T-cell (primary cell): ENCODE results near the gene RYR1. TPM values are rescaled to one million over a fixed set of nuclear protein-coding genes. Genes with fewer than 3 reads are reported as not detected.

ENCODE experiments used
- ATAC-seq, 4 experiments: fragments of 200-7000 bp in 3 of 4; fragments of 150-1000 bp in 1 of 4; cut with Tn5 transposase; replicated peaks in 1 of 4; 1 replicate in 3 of 4; 2 replicates in 1 of 4; pipeline ENCODE4 v1.10.0; 2021; ENCODE audit warnings: moderate library complexity in 3 of 4, mild to moderate bottlenecking in 2 of 4, moderate number of reproducible peaks in 1 of 4
- CTCF ChIA-PET, 2 donors: fragments of 300-600 bp; sonication (Branson Sonifier 250); formaldehyde crosslinking; loops; one replicate each; lab custom pipeline; 2022; ENCODE audit warnings: antibody characterized with exemption in 2 of 2; lab: Charles Lee
- POLR2A ChIA-PET, 2 donors: fragments of 300-600 bp; sonication (Branson Sonifier 250); formaldehyde crosslinking; loops; one replicate each; lab custom pipeline; 2022; ENCODE audit warnings: antibody characterized with exemption in 2 of 2; lab: Charles Lee
- DNase-seq, 35 experiments: peaks; one replicate each; pipeline versions ENCODE4 v3.0.0 to v3.0.0-alpha.2; 2013 to 2023
- H3K27ac ChIP-seq: one replicate; pipeline ENCODE4 v1.5.1; 2013; ENCODE audit warnings: low read length
- H3K27me3 ChIP-seq, 2 experiments: replicated peaks in 1 of 2; 1 replicate in 1 of 2; 2 replicates in 1 of 2; pipeline versions ENCODE4 v1.6.1 to v1.7.0; 2013; ENCODE audit warnings: low read length in 1 of 2, mixed read lengths in 1 of 2; ENCODE audit not compliant: control insufficient read depth in 2 of 2, insufficient read depth in 2 of 2; ENCODE audit errors: extremely low read depth in 1 of 2
- H3K36me3 ChIP-seq, 2 donors: 1 replicate in 1 of 2; 2 replicates in 1 of 2; pipeline versions ENCODE4 v1.6.1 to v1.7.0; 2013; ENCODE audit warnings: low read length in 1 of 2; ENCODE audit not compliant: control insufficient read depth in 2 of 2, insufficient read depth in 1 of 2; ENCODE audit errors: extremely low read depth in 1 of 2
- H3K4me1 ChIP-seq, 2 experiments: 1 replicate in 1 of 2; 2 replicates in 1 of 2; pipeline versions ENCODE4 v1.6.1 to v1.7.0; 2013; ENCODE audit warnings: low read length in 2 of 2, mixed read lengths in 1 of 2; ENCODE audit not compliant: insufficient read depth in 2 of 2, control insufficient read depth in 1 of 2; ENCODE audit errors: extremely low read depth in 1 of 2
- H3K4me3 ChIP-seq, 2 donors: 1 replicate in 1 of 2; 2 replicates in 1 of 2; pipeline versions ENCODE4 v1.5.1 to v1.7.0; 2013; ENCODE audit warnings: mild to moderate bottlenecking in 2 of 2, low read length in 1 of 2, moderate library complexity in 1 of 2; ENCODE audit not compliant: control insufficient read depth in 1 of 2; ENCODE audit errors: extremely low read depth in 1 of 2
- H3K9me3 ChIP-seq: 2 replicates; pipeline ENCODE4 v1.7.0; 2013
- H3K27ac Mint-ChIP-seq, 2 donors: one replicate each; pipeline ENCODE4 v1.8.0; 2020 to 2021; ENCODE audit warnings: mild to moderate bottlenecking in 2 of 2, mixed read lengths in 2 of 2
- H3K27me3 Mint-ChIP-seq, 2 donors: one replicate each; pipeline ENCODE4 v1.8.0; 2021 to 2022; ENCODE audit warnings: mixed read lengths in 2 of 2
- H3K36me3 Mint-ChIP-seq: one replicate; pipeline ENCODE4 v1.8.0; 2021; ENCODE audit warnings: mixed read lengths
- H3K4me1 Mint-ChIP-seq, 3 donors: one replicate each; pipeline ENCODE4 v1.8.0; 2020 to 2022; ENCODE audit warnings: mixed read lengths in 3 of 3, mild to moderate bottlenecking in 1 of 3
- H3K4me3 Mint-ChIP-seq, 3 donors: one replicate each; pipeline ENCODE4 v1.8.0; 2020 to 2022; ENCODE audit warnings: mild to moderate bottlenecking in 3 of 3, mixed read lengths in 3 of 3, moderate library complexity in 3 of 3
- H3K9me3 Mint-ChIP-seq, 3 donors: one replicate each; pipeline ENCODE4 v1.8.0; 2020 to 2022; ENCODE audit warnings: mixed read lengths in 3 of 3
- WGBS: methylation state at CpG from one replicate; pipeline ENCODE4 v1.1.5; 2013; ENCODE audit warnings: missing lambda C conversion rate; ENCODE audit not compliant: insufficient coverage; 5-methylcytosine and 5-hydroxymethylcytosine counted together
- total RNA-seq, 35 experiments: library from RNA in 6 of 35; stranded (reverse) in 6 of 35; fragments of 120-200 nt in 1 of 35; gene quantifications; one replicate each; pipeline versions ENCODE4 v1.2.1 to v1.2.4 and lab custom pipeline; 2013 to 2026

The RYR1 gene
- total RNA-seq, 5 donors from 2014 or later (not counting 1 experiment from before 2014, with no cell fraction given) = 1.1 to 3.8 (median 2.9) TPM

DNA sequence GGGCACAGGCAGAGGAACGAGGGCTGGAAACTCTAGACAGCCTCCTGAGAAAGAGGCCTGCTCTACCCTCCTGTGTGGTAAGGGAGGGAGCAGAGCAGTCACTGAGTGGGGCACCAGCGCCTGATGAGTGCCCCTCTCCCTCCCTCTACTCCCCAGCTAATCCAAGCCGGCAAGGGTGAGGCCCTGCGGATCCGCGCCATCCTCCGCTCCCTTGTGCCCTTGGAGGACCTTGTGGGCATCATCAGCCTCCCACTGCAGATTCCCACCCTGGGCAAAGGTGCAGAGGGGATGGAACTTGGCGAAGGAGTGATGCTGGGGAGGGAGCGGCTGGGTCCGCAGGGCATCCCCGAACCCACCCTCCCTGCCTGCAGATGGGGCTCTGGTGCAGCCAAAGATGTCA is 67.0 kb downstream of the RYR1 start:
- ATAC-seq (no peak), DNase-seq (no peak)
- Mint-ChIP-seq H3K36me3 (no peaks in the 10 kb centered on the region), H3K27me3 (peaks cover 0 to 2% of the 10 kb centered on the region in 2 donors), H3K4me3 (no peak overlapping the region), H3K27ac (no peak overlapping the region), H3K4me1 (no peaks in the 10 kb centered on the region), H3K9me3 (no peaks in the 10 kb centered on the region)
- 94% methylated on average over 8 of the region's 11 CpGs for WGBS
- Histone ChIP-seq H3K27ac (no peak overlapping the region), H3K9me3 (no peaks in the 10 kb centered on the region), H3K27me3 (peaks cover 0 to 25% of the 10 kb centered on the region in 2 experiments), H3K4me1 (no peaks in the 10 kb centered on the region), H3K36me3 (no peaks in the 10 kb centered on the region), H3K4me3 (no peak overlapping the region)
- POLR2A ChIA-PET = no interaction called here
- CTCF ChIA-PET = no interaction called here

DNA sequence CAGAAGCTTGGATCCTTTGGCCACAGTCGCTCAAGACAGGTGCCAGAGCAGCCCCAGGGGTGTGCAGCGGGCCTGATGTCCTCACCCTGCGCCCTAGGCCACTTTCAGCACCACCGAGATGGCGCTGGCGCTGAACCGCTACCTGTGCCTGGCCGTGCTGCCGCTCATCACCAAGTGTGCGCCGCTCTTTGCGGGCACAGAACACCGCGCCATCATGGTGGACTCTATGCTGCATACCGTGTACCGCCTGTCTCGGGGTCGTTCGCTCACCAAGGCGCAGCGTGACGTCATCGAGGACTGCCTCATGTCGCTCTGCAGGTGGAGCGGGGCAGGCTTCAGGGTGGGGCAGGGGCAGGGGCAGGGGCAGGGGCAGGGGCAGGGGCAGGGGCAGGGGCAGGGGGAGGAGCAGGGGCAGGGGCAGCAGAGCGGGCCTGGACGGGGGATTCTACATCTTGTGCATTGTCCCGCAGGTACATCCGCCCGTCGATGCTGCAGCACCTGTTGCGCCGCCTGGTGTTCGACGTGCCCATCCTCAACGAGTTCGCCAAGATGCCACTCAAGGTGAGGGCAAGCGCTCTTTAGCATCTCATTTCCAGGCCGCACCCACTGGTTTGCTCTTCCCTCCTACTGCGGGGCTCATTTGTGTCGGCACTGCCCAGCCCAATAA is 69.1 kb downstream of the RYR1 start:
- POLR2A ChIA-PET = no interaction called here
- Histone ChIP-seq H3K9me3 (no peaks in the 10 kb centered on the region), H3K27ac (no peak overlapping the region), H3K27me3 (peaks cover 0 to 29% of the 10 kb centered on the region in 2 experiments), H3K4me3 (no peak overlapping the region), H3K36me3 (no peaks in the 10 kb centered on the region), H3K4me1 (peaks cover 0 to 14% of the 10 kb centered on the region in 2 experiments)
- no peak overlapping the region for H3K4me3 Mint-ChIP-seq
- DNase-seq (no peak), ATAC-seq (no peak)
- H3K9me3 Mint-ChIP-seq = no peaks in the 10 kb centered on the region
- 93% methylated on average over 35 of the region's 41 CpGs for WGBS
- no peaks in the 10 kb centered on the region for H3K36me3 Mint-ChIP-seq
- H3K27ac Mint-ChIP-seq = no peak overlapping the region
- CTCF ChIA-PET = interaction anchor here in 1 of 2 donors (0.5 kb wide), 1 partner anchor 100 kb away, joined by 3 read pairs; no protein-coding TSS in a partner anchor
- H3K27me3 Mint-ChIP-seq = peaks cover 0 to 1% of the 10 kb centered on the region in 2 donors
- peaks cover 0 to 9% (median 8%) of the 10 kb centered on the region in 3 donors for H3K4me1 Mint-ChIP-seq

DNA sequence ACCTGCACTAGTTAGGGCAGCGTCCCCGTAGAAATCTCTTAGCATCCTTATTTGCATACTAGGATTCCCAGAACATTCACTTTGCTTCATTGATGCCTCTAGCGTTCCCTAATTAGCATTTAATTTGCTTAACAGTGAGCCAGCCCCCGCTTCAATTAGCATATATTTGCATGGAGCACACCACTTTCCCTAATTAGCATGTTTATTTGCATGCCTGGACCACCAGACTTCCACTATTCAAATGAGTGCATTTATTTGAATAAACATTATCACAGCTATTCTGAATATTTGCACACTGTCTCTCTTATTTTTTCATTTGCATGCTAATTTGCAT is 69.6 kb downstream of the RYR1 start:
- H3K9me3 Mint-ChIP-seq = no peaks in the 10 kb centered on the region
- Histone ChIP-seq H3K4me1 (peaks cover 0 to 16% of the 10 kb centered on the region in 2 experiments), H3K27ac (no peak overlapping the region), H3K27me3 (peaks cover 0 to 29% of the 10 kb centered on the region in 2 experiments), H3K4me3 (no peak overlapping the region), H3K9me3 (no peaks in the 10 kb centered on the region), H3K36me3 (no peaks in the 10 kb centered on the region)
- CTCF ChIA-PET = interaction anchor here in 1 of 2 donors (0.5 kb wide), 1 partner anchor 100 kb away, joined by 3 read pairs; no protein-coding TSS in a partner anchor
- no peaks in the 10 kb centered on the region for H3K27me3 Mint-ChIP-seq
- DNase-seq (no peak), ATAC-seq (no peak)
- H3K27ac Mint-ChIP-seq = no peak overlapping the region
- WGBS = 65% methylated on average over 3 of the region's 4 CpGs
- POLR2A ChIA-PET = no interaction called here
- peaks cover 0 to 9% (median 8%) of the 10 kb centered on the region in 3 donors for H3K4me1 Mint-ChIP-seq
- H3K4me3 Mint-ChIP-seq = no peak overlapping the region
- H3K36me3 Mint-ChIP-seq = no peaks in the 10 kb centered on the region

DNA sequence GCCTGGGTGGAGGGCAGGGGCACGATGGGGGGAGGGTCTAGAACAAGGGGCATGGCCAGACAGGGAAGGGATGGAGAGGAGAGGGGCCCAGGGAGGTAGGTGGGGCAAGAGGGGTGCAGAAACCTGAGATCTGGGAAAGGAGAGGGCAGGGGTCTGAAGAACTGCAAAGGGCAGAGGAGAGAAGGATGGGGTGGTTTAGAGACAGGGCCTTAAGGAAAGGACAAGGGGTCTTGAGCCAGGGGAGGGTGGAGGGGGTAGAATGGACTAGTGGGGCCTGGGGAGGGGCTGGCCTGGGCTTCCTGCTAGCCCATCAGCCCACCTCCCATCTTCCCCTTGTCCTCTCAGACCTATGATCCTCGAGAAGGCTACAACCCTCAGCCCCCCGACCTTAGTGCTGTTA is 72.5 kb downstream of the RYR1 start:
- no peaks in the 10 kb centered on the region for H3K36me3 Mint-ChIP-seq
- no peaks in the 10 kb centered on the region for H3K27me3 Mint-ChIP-seq
- ChIA-PET POLR2A (no interaction called here), CTCF (interaction anchor here in 1 of 2 donors (0.8 kb wide), 1 partner anchor 10 kb away, joined by 3 read pairs; no protein-coding TSS in a partner anchor)
- Histone ChIP-seq H3K9me3 (no peaks in the 10 kb centered on the region), H3K27ac (no peak overlapping the region), H3K36me3 (no peaks in the 10 kb centered on the region), H3K4me1 (peaks cover 0 to 16% of the 10 kb centered on the region in 2 experiments), H3K4me3 (no peak overlapping the region), H3K27me3 (peaks cover 0 to 19% of the 10 kb centered on the region in 2 experiments)
- DNase-seq (no peak), ATAC-seq (no peak)
- no peak overlapping the region for H3K27ac Mint-ChIP-seq
- H3K9me3 Mint-ChIP-seq = no peaks in the 10 kb centered on the region
- H3K4me3 Mint-ChIP-seq = no peak overlapping the region
- H3K4me1 Mint-ChIP-seq = peaks cover 0 to 9% (median 8%) of the 10 kb centered on the region in 3 donors
- 57% methylated on average over 1 of the region's 3 CpGs for whole genome bisulfite sequencing

DNA sequence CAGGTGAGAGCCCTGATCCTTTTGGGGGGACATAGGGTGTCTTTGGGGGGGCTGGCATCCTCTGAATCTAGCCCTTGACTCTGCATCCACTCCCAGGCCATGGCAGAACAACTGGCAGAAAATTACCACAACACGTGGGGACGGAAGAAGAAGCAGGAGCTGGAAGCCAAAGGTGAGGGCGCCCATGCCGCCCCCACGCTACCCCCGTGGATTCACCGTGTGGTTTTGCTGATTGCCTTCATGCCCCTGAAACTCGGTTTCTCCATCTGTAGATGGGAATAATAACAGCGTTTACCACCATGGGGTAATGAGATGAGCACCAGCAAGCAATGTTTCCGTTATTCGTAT is 72.9 kb downstream of the RYR1 start:
- peaks cover 0 to 20% of the 10 kb centered on the region in 2 experiments for H3K27me3 ChIP-seq
- Mint-ChIP-seq H3K9me3 (no peaks in the 10 kb centered on the region), H3K27me3 (no peaks in the 10 kb centered on the region), H3K27ac (no peak overlapping the region), H3K4me3 (peak overlapping the region in 1 of 3 donors; percentile 41), H3K4me1 (peaks cover 0 to 9% (median 8%) of the 10 kb centered on the region in 3 donors), H3K36me3 (no peaks in the 10 kb centered on the region)
- WGBS = 89% methylated on average over 11 of the region's 11 CpGs
- POLR2A ChIA-PET = no interaction called here
- CTCF ChIA-PET = interaction anchor here (0.6 to 0.8 kb wide), 2 partner anchors 10 to 24 kb away, joined by 3 read pairs; no protein-coding TSS in a partner anchor
- DNase-seq = no peak
- ATAC-seq = no peak
- no peaks in the 10 kb centered on the region for H3K36me3 ChIP-seq
- no peaks in the 10 kb centered on the region for H3K9me3 ChIP-seq
- no peak overlapping the region for H3K27ac ChIP-seq
- peaks cover 0 to 16% of the 10 kb centered on the region in 2 experiments for H3K4me1 ChIP-seq
- H3K4me3 ChIP-seq = no peak overlapping the region

DNA sequence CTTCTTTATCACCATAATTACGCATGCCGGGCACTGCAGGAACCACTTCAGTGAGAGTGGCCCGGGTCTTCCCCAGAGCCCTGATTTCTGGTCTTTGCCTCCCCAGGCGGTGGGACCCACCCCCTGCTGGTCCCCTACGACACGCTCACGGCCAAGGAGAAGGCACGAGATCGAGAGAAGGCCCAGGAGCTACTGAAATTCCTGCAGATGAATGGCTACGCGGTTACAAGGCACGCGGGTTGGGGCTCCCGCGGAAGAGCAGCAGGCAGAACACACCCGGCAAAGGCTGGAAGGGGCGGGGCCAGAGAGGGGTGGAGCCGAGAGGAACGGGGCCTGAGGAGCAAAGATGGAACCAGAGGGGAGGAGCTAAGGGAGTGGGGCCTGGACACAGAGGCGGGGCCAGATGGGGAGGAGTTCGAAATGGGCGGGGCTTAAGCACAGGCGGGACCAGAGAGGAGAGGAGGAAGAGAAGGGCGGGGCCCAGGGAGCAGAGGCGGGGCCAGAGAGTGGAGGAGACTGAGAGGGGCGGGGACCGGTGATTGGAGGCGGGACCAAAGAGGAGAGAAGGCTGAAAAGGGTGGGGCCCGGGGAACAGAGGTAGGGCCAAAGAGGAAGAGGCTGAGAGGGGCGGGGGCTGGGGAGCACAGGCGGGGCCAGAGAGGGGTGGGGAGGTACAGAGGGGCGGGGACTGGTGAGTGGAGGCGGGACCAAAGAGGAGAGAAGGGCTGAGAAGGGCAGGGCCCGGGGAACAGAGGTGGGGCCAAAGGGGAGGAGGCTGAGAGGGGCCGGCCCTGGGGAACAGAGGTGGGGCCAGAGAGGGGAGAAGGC is 73.4 kb downstream of the RYR1 start:
- Mint-ChIP-seq H3K27me3 (no peaks in the 10 kb centered on the region), H3K4me3 (peak overlapping the region in 1 of 3 donors; percentile 41), H3K36me3 (no peaks in the 10 kb centered on the region), H3K27ac (no peak overlapping the region), H3K9me3 (no peaks in the 10 kb centered on the region), H3K4me1 (peaks cover 0 to 9% (median 8%) of the 10 kb centered on the region in 3 donors)
- no peak overlapping the region for H3K4me3 ChIP-seq
- ChIA-PET POLR2A (interaction anchor here in 1 of 2 donors (0.5 kb wide), 1 partner anchor 312 kb away, joined by 3 read pairs; no protein-coding TSS in a partner anchor), CTCF (interaction anchor here (0.6 to 1.6 kb wide), 4 partner anchors 9 to 104 kb away, joined by 3 read pairs; partner anchors contain the start of gene FAM98C (in 1 of the 2))
- DNase-seq (peak in 31 of 35 experiments; percentile 10 to 94 (median 83)), ATAC-seq (peak; percentile 37 to 94 (median 90))
- H3K27ac ChIP-seq = no peak overlapping the region
- peaks cover 0 to 16% of the 10 kb centered on the region in 2 experiments for H3K4me1 ChIP-seq
- H3K9me3 ChIP-seq = no peaks in the 10 kb centered on the region
- H3K36me3 ChIP-seq = no peaks in the 10 kb centered on the region
- peaks cover 0 to 24% of the 10 kb centered on the region in 2 experiments for H3K27me3 ChIP-seq
- 50% methylated on average over 23 of the region's 35 CpGs for WGBS
